Hepatocyte (in vitro differentiated cells): Measurements from ENCODE around the gene HOXD9. TPM values are rescaled to one million over a fixed set of nuclear protein-coding genes. Genes with fewer than 3 reads are reported as not detected.

ENCODE experiments used
- DNase-seq: peaks from one replicate; pipeline ENCODE4 v3.0.0-alpha.2; 2016; ENCODE audit warnings: low spot score
- H2AFZ ChIP-seq: fragments of 200-600 bp; sonication (generic); 2 replicates; pipeline ENCODE4 v1.6.0; 2016; ENCODE audit warnings: antibody characterized with exemption, mild to moderate bottlenecking
- H3K27ac ChIP-seq: fragments of 200-600 bp; sonication (generic); 2 replicates; pipeline ENCODE4 v1.5.1; 2016; ENCODE audit warnings: mild to moderate bottlenecking
- H3K27me3 ChIP-seq: fragments of 200-600 bp; sonication (generic); 2 replicates; pipeline ENCODE4 v1.6.1; 2016
- H3K36me3 ChIP-seq: fragments of 200-600 bp; sonication (generic); replicated peaks from 2 replicates; pipeline ENCODE4 v1.5.1; 2016; ENCODE audit warnings: low read depth; ENCODE audit not compliant: insufficient read depth
- H3K4me1 ChIP-seq: fragments of 200-600 bp; sonication (generic); 2 replicates; pipeline ENCODE4 v1.5.1; 2016; ENCODE audit warnings: mild to moderate bottlenecking, moderate library complexity; ENCODE audit not compliant: insufficient read depth
- H3K4me2 ChIP-seq: fragments of 200-600 bp; sonication (generic); 2 replicates; pipeline ENCODE4 v1.6.0; 2016
- H3K4me3 ChIP-seq: fragments of 200-600 bp; sonication (generic); 2 replicates; pipeline ENCODE4 v1.5.1; 2016; ENCODE audit warnings: mild to moderate bottlenecking
- H3K79me2 ChIP-seq: fragments of 200-600 bp; sonication (generic); 2 replicates; pipeline ENCODE4 v1.6.0; 2017; ENCODE audit warnings: mild to moderate bottlenecking
- H3K9me2 ChIP-seq: fragments of 200-600 bp; sonication (generic); replicated peaks from 2 replicates; pipeline ENCODE4 v1.6.0; 2017; ENCODE audit warnings: mild to moderate bottlenecking; ENCODE audit not compliant: insufficient read depth
- H3K9me3 ChIP-seq: fragments of 200-600 bp; sonication (generic); 2 replicates; pipeline ENCODE4 v1.5.1; 2016; ENCODE audit warnings: low read depth, mild to moderate bottlenecking
- H4K20me1 ChIP-seq: fragments of 200-600 bp; sonication (generic); 2 replicates; pipeline ENCODE4 v1.6.0; 2016; ENCODE audit warnings: mild to moderate bottlenecking; ENCODE audit not compliant: insufficient read depth, poor library complexity, severe bottlenecking
- EZH2 ChIP-seq: fragments of 200-600 bp; sonication (generic); IDR thresholded peaks from 2 replicates; pipeline ENCODE4 v1.6.1; 2016; ENCODE audit warnings: antibody characterized with exemption, mild to moderate bottlenecking, borderline replicate concordance
- EZH2phosphoT487 ChIP-seq: fragments of 200-600 bp; sonication (generic); IDR thresholded peaks from one replicate; pipeline ENCODE4 v1.6.1; 2018; ENCODE audit warnings: antibody characterized with exemption, mild to moderate bottlenecking, low read depth, moderate library complexity; ENCODE audit not compliant: unreplicated experiment, severe bottlenecking
- WGBS: methylation state at CpG from one replicate; pipeline ENCODE4 v1.1.6; 2016; ENCODE audit warnings: low lambda C conversion rate; ENCODE audit errors: missing lambda C conversion rate; 5-methylcytosine and 5-hydroxymethylcytosine counted together
- polyA plus RNA-seq: library from polyadenylated mRNA; unstranded; fragments of >200 nt; fragmentation: Nextera tagmentation; extraction: Ambion mirVana; gene quantifications from 2 replicates; pipeline ENCODE4 v1.2.1, GENCODE V29; 2016
- total RNA-seq: library from RNA; depleted of rRNA; stranded (reverse); fragments of >200 nt; gene quantifications from 2 replicates; pipeline ENCODE4 v1.2.3, GENCODE V29; 2014
- TF ChIP-seq, protein P1 (sequence below): fragments of 200-600 bp; sonication (generic); IDR thresholded peaks from 2 replicates; pipeline ENCODE4 v1.5.1; 2016; ENCODE audit warnings: antibody characterized with exemption, mild to moderate bottlenecking; ENCODE audit not compliant: poor library complexity

HOXD9 gene
- total and polyA plus RNA-seq, 2 experiments from 2014 or later = 2.9 to 4.7 TPM

DNA sequence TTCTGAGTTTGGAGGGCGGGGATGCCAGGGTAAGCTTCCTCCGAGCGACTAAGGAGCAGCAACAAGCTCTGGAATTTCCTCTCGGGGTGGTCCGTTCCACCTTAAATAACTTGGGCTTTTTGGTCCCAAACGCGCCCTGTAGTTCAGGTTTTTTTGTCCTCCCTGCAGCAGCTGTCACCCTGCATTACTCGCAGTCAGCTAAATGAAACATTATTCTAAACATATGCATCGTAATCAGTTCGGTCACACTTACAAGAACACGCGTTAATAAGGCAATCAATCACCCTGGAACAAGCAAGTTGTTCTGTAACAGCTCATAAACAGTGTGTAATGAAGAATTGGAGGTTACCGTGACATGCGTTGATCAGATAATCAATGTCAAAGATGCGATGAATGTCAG, 47.0 kb upstream of the HOXD9 start:
- peak overlapping the region; percentile 84 for H3K4me2 ChIP-seq
- WGBS = 10% methylated on average over 15 of the region's 15 CpGs
- TF ChIP-seq EZH2phosphoT487 (no peak), EZH2 (no peak)
- TF ChIP-seq, protein P1, sequence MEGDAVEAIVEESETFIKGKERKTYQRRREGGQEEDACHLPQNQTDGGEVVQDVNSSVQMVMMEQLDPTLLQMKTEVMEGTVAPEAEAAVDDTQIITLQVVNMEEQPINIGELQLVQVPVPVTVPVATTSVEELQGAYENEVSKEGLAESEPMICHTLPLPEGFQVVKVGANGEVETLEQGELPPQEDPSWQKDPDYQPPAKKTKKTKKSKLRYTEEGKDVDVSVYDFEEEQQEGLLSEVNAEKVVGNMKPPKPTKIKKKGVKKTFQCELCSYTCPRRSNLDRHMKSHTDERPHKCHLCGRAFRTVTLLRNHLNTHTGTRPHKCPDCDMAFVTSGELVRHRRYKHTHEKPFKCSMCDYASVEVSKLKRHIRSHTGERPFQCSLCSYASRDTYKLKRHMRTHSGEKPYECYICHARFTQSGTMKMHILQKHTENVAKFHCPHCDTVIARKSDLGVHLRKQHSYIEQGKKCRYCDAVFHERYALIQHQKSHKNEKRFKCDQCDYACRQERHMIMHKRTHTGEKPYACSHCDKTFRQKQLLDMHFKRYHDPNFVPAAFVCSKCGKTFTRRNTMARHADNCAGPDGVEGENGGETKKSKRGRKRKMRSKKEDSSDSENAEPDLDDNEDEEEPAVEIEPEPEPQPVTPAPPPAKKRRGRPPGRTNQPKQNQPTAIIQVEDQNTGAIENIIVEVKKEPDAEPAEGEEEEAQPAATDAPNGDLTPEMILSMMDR = no peak
- no peaks in the 10 kb centered on the region for H3K9me3 ChIP-seq
- peaks cover 5% of the 10 kb centered on the region for H3K4me1 ChIP-seq
- H3K4me3 ChIP-seq = peak overlapping the region; percentile 18
- H3K27ac ChIP-seq = peak overlapping the region; percentile 93
- no peaks in the 10 kb centered on the region for H4K20me1 ChIP-seq
- H3K79me2 ChIP-seq = peaks cover 11% of the 10 kb centered on the region
- no peaks in the 10 kb centered on the region for H3K9me2 ChIP-seq
- H2AFZ ChIP-seq = no peak overlapping the region
- peaks cover 92% of the 10 kb centered on the region for H3K27me3 ChIP-seq
- DNase-seq = peak; percentile 28
- H3K36me3 ChIP-seq = no peaks in the 10 kb centered on the region

GRCh38 chr2:176076063-176076462, 46.5 kb upstream of the HOXD9 start:
- 41% methylated on average over 7 of the region's 7 CpGs for WGBS
- Histone ChIP-seq H3K4me1 (peaks cover 5% of the 10 kb centered on the region), H3K4me2 (peak overlapping the region; percentile 84), H3K36me3 (no peaks in the 10 kb centered on the region), H3K9me2 (no peaks in the 10 kb centered on the region), H2AFZ (no peak overlapping the region), H3K9me3 (no peaks in the 10 kb centered on the region), H3K79me2 (peaks cover 16% of the 10 kb centered on the region), H3K27ac (peak overlapping the region; percentile 93), H3K27me3 (peaks cover 92% of the 10 kb centered on the region), H4K20me1 (no peaks in the 10 kb centered on the region), H3K4me3 (no peak overlapping the region)
- no peak for TF ChIP-seq EZH2phosphoT487
- no peak for TF ChIP-seq EZH2
- TF ChIP-seq, protein P1 = no peak
- DNase-seq = no peak

GRCh38 chr2:176076796-176077195, 45.7 kb upstream of the HOXD9 start:
- Histone ChIP-seq H3K9me3 (no peaks in the 10 kb centered on the region), H4K20me1 (no peaks in the 10 kb centered on the region), H3K27me3 (peaks cover 92% of the 10 kb centered on the region), H2AFZ (no peak overlapping the region), H3K4me1 (peaks cover 5% of the 10 kb centered on the region), H3K79me2 (peaks cover 19% of the 10 kb centered on the region), H3K36me3 (no peaks in the 10 kb centered on the region), H3K27ac (peak overlapping the region; percentile 93), H3K4me2 (peak overlapping the region; percentile 84), H3K4me3 (no peak overlapping the region), H3K9me2 (no peaks in the 10 kb centered on the region)
- no peak for DNase-seq
- 22% methylated on average over 2 of the region's 2 CpGs for WGBS
- TF ChIP-seq EZH2 (no peak), EZH2phosphoT487 (no peak)
- TF ChIP-seq, protein P1 = no peak
